HepG2 (cell line): ENCODE data around the gene CLCA1. TPM values are rescaled to one million over a fixed set of nuclear protein-coding genes. Genes with fewer than 3 reads are reported as not detected.

Experiments used
- ATAC-seq: fragments of 200-7000 bp; cut with Tn5 transposase; 3 replicates; pipeline ENCODE4 v1.9.1; 2020; ENCODE audit warnings: mild to moderate bottlenecking, moderate library complexity
- BruUV-seq: library from RNA; stranded (reverse); fragments of 400-500 nt; replicated peaks from 2 replicates; lab custom pipeline; 2021; lab: Mats Ljungman, UMichigan
- CTCF ChIA-PET: fragments of 300-600 bp; formaldehyde crosslinking; extraction: SDS; loops from one replicate; lab custom pipeline; 2021; ENCODE audit warnings: low total read pairs, inconsistent platforms, low intra/inter-chr PET ratio; lab: Yijun Ruan, JAX
- POLR2A ChIA-PET: fragments of 350-600 bp; sonication (Branson Sonifier 250); formaldehyde crosslinking; loops from one replicate; lab custom pipeline; 2020; ENCODE audit warnings: antibody characterized with exemption, inconsistent platforms; lab: Yijun Ruan, JAX
- DNase-seq: peaks from one replicate; pipeline ENCODE4 v3.0.0-alpha.2; 2015; ENCODE audit warnings: low spot score
- FAIRE-seq: peaks from 3 replicates; lab custom pipeline; 2011; peaks lifted over from hg19 to GRCh38; lab: Jason Lieb, UNC
- H2AFZ ChIP-seq: one replicate; pipeline ENCODE4 v1.6.1; 2011; ENCODE audit warnings: low read length, inconsistent platforms
- H3K27ac ChIP-seq: fragments of 300-600 bp; 3 replicates; pipeline ENCODE4 v1.8.0; 2011; ENCODE audit warnings: mixed run types, mild to moderate bottlenecking, mixed read lengths, low read length, inconsistent platforms; ENCODE audit not compliant: insufficient read depth; ENCODE audit errors: extremely low read length
- H3K27me3 ChIP-seq, 2 experiments: fragments of 200-600 bp in 1 of 2; 2 replicates in 1 of 2; 3 replicates in 1 of 2; pipeline versions ENCODE4 v1.6.0 to v1.8.0; 2011; ENCODE audit warnings: low read length in 2 of 2, mild to moderate bottlenecking in 2 of 2, moderate library complexity in 2 of 2, inconsistent platforms in 1 of 2; ENCODE audit not compliant: insufficient read depth in 2 of 2, control insufficient read depth in 1 of 2
- H3K36me3 ChIP-seq, 2 experiments: fragments of 200-600 bp in 1 of 2; replicated peaks in 1 of 2; 2 replicates in 1 of 2; 3 replicates in 1 of 2; pipeline versions ENCODE4 v1.5.1 to v1.8.0; 2011; ENCODE audit warnings: low read length in 2 of 2, inconsistent platforms in 1 of 2; ENCODE audit not compliant: insufficient read depth in 2 of 2, control insufficient read depth in 1 of 2
- H3K4me1 ChIP-seq: 2 replicates; pipeline ENCODE4 v1.5.1; 2012; ENCODE audit warnings: low read length, inconsistent platforms; ENCODE audit not compliant: insufficient read depth
- H3K4me2 ChIP-seq: 2 replicates; pipeline ENCODE4 v1.6.0; 2011; ENCODE audit warnings: low read depth, low read length, inconsistent platforms
- H3K4me3 ChIP-seq, 3 experiments: fragments of 200-600 bp in 1 of 3; sonication (generic), shearing (Covaris generic) in 1 of 3; replicated peaks in 1 of 3; 2 replicates each; pipeline ENCODE4 v1.5.1; 2011 to 2016; ENCODE audit warnings: low read length in 3 of 3, inconsistent platforms in 2 of 3, low read depth in 2 of 3, mild to moderate bottlenecking in 2 of 3, control low read depth in 1 of 3, mixed read lengths in 1 of 3; ENCODE audit not compliant: insufficient read depth in 1 of 3
- H3K79me2 ChIP-seq: one replicate; pipeline ENCODE4 v1.6.1; 2011; ENCODE audit warnings: low read length, inconsistent platforms; ENCODE audit not compliant: insufficient read depth
- H3K9ac ChIP-seq: 2 replicates; pipeline ENCODE4 v1.6.0; 2011; ENCODE audit warnings: mild to moderate bottlenecking, low read depth, low read length, inconsistent platforms; ENCODE audit not compliant: insufficient read depth
- H3K9me3 ChIP-seq: 2 replicates; pipeline ENCODE4 v1.5.1; 2012; ENCODE audit warnings: mild to moderate bottlenecking, low read length
- H4K20me1 ChIP-seq: 2 replicates; pipeline ENCODE4 v1.6.0; 2011; ENCODE audit warnings: inconsistent platforms, mild to moderate bottlenecking, low read length, moderate library complexity; ENCODE audit not compliant: insufficient read depth
- ARID3A ChIP-seq: IDR thresholded peaks from 2 replicates; pipeline ENCODE4 v1.6.1; 2012; ENCODE audit warnings: low read depth, low read length, improper control_type of control experiment
- CEBPB ChIP-seq: IDR thresholded peaks from 2 replicates; pipeline ENCODE4 v1.6.1; 2011; ENCODE audit warnings: low read depth, low read length, improper control_type of control experiment, borderline replicate concordance
- DR1 ChIP-seq: sonication (generic); formaldehyde crosslinking; IDR thresholded peaks from 2 replicates; pipeline ENCODE4 v1.8.0; 2021; ENCODE audit warnings: mild to moderate bottlenecking, missing genetic modification reagents, inconsistent platforms
- HNF4G ChIP-seq, 2 experiments: sonication (generic) in 1 of 2; formaldehyde crosslinking in 1 of 2; IDR thresholded peaks; 2 replicates each; pipeline versions ENCODE4 v1.4.0 to v1.6.1; 2011 to 2020; ENCODE audit warnings: borderline replicate concordance in 2 of 2, low read depth in 2 of 2, mild to moderate bottlenecking in 2 of 2, low read length in 1 of 2, missing genetic modification reagents in 1 of 2, moderate library complexity in 1 of 2
- MIER2 ChIP-seq: IDR thresholded peaks from 2 replicates; pipeline ENCODE4 v1.6.1; 2016; ENCODE audit warnings: missing biosample characterization, missing genetic modification reagents
- NFE2L1 ChIP-seq: sonication (generic); formaldehyde crosslinking; IDR thresholded peaks from 2 replicates; pipeline ENCODE4 v1.4.0; 2020; ENCODE audit warnings: missing genetic modification reagents, mild to moderate bottlenecking, borderline replicate concordance
- PAXIP1 ChIP-seq: sonication (generic); formaldehyde crosslinking; conservative IDR thresholded peaks from 2 replicates; pipeline ENCODE4 v1.4.0; 2020; ENCODE audit warnings: mild to moderate bottlenecking, missing genetic modification reagents, moderate library complexity
- STAG1 ChIP-seq: sonication (generic); formaldehyde crosslinking; IDR thresholded peaks from 2 replicates; pipeline ENCODE4 v1.4.0; 2020; ENCODE audit warnings: missing genetic modification reagents
- ZFP1 ChIP-seq: IDR thresholded peaks from 2 replicates; pipeline ENCODE4 v1.6.1; 2016
- ZNF292 ChIP-seq: sonication (generic); formaldehyde crosslinking; IDR thresholded peaks from 2 replicates; pipeline ENCODE4 v1.8.1; 2022; ENCODE audit warnings: mild to moderate bottlenecking, low read depth, missing genetic modification reagents, borderline replicate concordance
- ZNF296 ChIP-seq: sonication (generic); formaldehyde crosslinking; conservative IDR thresholded peaks from 2 replicates; pipeline ENCODE4 v1.5.0; 2020; ENCODE audit warnings: mild to moderate bottlenecking, missing genetic modification reagents
- ZNF530 ChIP-seq: sonication (generic); formaldehyde crosslinking; IDR thresholded peaks from 2 replicates; pipeline ENCODE4 v1.5.0; 2020; ENCODE audit warnings: low read depth, mild to moderate bottlenecking, missing genetic modification reagents
- ZNF589 ChIP-seq: sonication (generic); formaldehyde crosslinking; conservative IDR thresholded peaks from 2 replicates; pipeline ENCODE4 v1.8.0; 2022; ENCODE audit warnings: mild to moderate bottlenecking, moderate library complexity, missing genetic modification reagents
- WGBS: methylation state at CpG from one replicate; pipeline ENCODE4 v1.1.6; 2017; ENCODE audit warnings: low lambda C conversion rate; 5-methylcytosine and 5-hydroxymethylcytosine counted together
- in situ Hi-C: cut with HindIII; loops from 2 replicates; pipeline ENCODE4 v1.10.0; 2017; ENCODE audit warnings: low pct_unique_long_range_greater_than_20kb; ENCODE audit not compliant: extremely low pct_ligation_motif_present
- intact Hi-C: fragments of 100-400 bp; cut with micrococcal nuclease; formaldehyde crosslinking; loops from one replicate; pipeline ENCODE4 v1.10.0; 2022; ENCODE audit not compliant: unreplicated experiment
- polyA plus RNA-seq, 8 experiments: library from polyadenylated mRNA; depleted of rRNA in 3 of 8; stranded (reverse) in 7 of 8; unstranded in 1 of 8; fragments of >200 nt; fragmentation: Illumina TruSeq in 4 of 8; extraction: Trizol in 4 of 8; gene quantifications; 2 replicates each; pipeline versions ENCODE4 v1.2.1 to v1.2.3, GENCODE V29; 2011 to 2016; ENCODE audit warnings: low read depth in 4 of 8, missing spikeins in 1 of 8, mixed read lengths in 1 of 8; ENCODE audit not compliant: insufficient read depth in 1 of 8
- total RNA-seq, 5 experiments: library from RNA; depleted of rRNA; stranded (reverse); fragments of >200 nt; fragmentation: Illumina TruSeq; extraction: Trizol; gene quantifications; 2 replicates each; pipeline ENCODE4 v1.2.3, GENCODE V29; 2016; ENCODE audit warnings: low read depth in 1 of 5

Gene CLCA1
- total and polyA plus RNA-seq, 2 of the 13 experiments (the other 11 are each of a cell fraction or from before 2014, with no cell fraction given) = not detected

DNA sequence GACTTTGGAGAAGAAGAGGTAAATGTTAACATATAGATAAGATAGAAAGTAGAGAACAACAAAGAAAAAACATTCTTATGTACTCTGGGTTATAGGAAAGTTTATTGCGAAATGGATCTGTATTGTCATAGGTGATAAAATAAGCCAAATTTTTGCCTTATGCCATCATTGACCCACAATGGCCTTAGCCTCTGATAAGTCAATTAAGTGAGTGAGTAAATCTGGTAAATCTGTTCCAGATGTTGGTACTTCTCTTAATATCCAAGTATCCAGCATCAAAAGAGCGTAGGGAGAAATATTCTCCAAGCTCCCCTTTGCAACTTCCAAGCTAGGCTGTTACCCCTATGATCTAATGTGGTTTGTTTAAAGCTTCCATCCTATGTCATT, 39.8 kb downstream of the CLCA1 start:
- Histone ChIP-seq H4K20me1 (no peaks in the 10 kb centered on the region), H3K4me1 (no peaks in the 10 kb centered on the region), H3K9ac (no peak overlapping the region), H2AFZ (no peak overlapping the region), H3K27ac (no peak overlapping the region), H3K79me2 (no peaks in the 10 kb centered on the region), H3K9me3 (no peaks in the 10 kb centered on the region), H3K4me3 (no peak overlapping the region), H3K27me3 (peaks cover 1 to 24% of the 10 kb centered on the region in 2 experiments; a peak in 4 of 5 replicates), H3K4me2 (no peak overlapping the region), H3K36me3 (no peaks in the 10 kb centered on the region)
- BruUV-seq = no TSS peak
- intact Hi-C loops (loop anchor here (10.0 kb wide), 1 partner anchor 456 kb away; no protein-coding TSS in a partner anchor), in situ Hi-C loops (loop anchor here (10.0 to 25.0 kb wide), 2 partner anchors 124 to 179 kb away; no protein-coding TSS in a partner anchor)
- ChIA-PET CTCF (interaction anchor here (1.2 kb wide), 1 partner anchor 128 kb away, joined by 5 read pairs; no protein-coding TSS in a partner anchor), POLR2A (no interaction called here)
- no peak for DNase-seq
- peak; percentile 40; the same call in 1 of the 2 replicates for TF ChIP-seq CEBPB
- TF ChIP-seq HNF4G (IDR thresholded peaks at IDR 0.05; ENCODE audit: borderline replicate concordance, low read depth, low read length) = no peak
- no peak for TF ChIP-seq HNF4G (CRISPR knock-in tag; IDR thresholded peaks at IDR 0.05; ENCODE audit: borderline replicate concordance, low read depth)
- WGBS = 65% methylated on average over 2 of the region's 2 CpGs
- no peak for ATAC-seq
- no peak for FAIRE-seq

DNA sequence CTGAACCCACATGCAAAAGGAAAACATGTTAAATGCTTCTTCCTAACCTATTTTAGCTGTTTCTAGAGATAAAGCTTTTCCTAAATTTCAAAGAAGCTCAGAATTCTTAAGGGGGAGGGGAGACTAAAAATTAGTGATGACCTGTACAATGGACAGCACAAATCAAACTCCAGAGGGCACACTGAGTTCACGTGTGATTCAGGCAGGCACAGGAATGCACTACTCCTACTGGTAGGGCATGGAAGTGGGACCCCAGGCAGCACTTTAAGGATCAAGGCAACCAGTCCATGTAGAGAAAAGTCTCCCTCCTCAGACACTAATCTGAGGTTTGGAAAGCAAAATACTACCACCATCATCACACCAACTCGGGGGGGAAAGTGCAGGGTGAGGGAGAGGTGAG, 46.9 kb downstream of the CLCA1 start:
- WGBS = 3% methylated on average over 2 of the region's 2 CpGs
- intact Hi-C loops = no loop called here
- Histone ChIP-seq H3K4me1 (no peaks in the 10 kb centered on the region), H3K36me3 (no peaks in the 10 kb centered on the region), H4K20me1 (no peaks in the 10 kb centered on the region), H3K27me3 (no peaks in the 10 kb centered on the region; a peak in 1 of 5 replicates), H2AFZ (no peak overlapping the region), H3K9ac (no peak overlapping the region), H3K4me2 (no peak overlapping the region), H3K27ac (no peak overlapping the region), H3K9me3 (no peaks in the 10 kb centered on the region), H3K79me2 (no peaks in the 10 kb centered on the region), H3K4me3 (no peak overlapping the region)
- FAIRE-seq = no peak
- CTCF ChIA-PET = interaction anchor here (1.6 kb wide), 1 partner anchor 16 kb away, joined by 6 read pairs; no protein-coding TSS in a partner anchor
- in situ Hi-C loops = loop anchor here (25.0 kb wide), 1 partner anchor 172 kb away; no protein-coding TSS in a partner anchor
- peak; percentile 50 for DNase-seq
- POLR2A ChIA-PET = no interaction called here
- no TSS peak for BruUV-seq
- ATAC-seq = peak; percentile 94
- TF ChIP-seq NFE2L1 (CRISPR knock-in tag) (no peak), STAG1 (CRISPR knock-in tag) (peak; percentile 64), ZNF530 (no peak), ZNF292 (CRISPR knock-in tag) (no peak), ZNF296 (no peak), PAXIP1 (CRISPR knock-in tag) (no peak), ZFP1 (CRISPR knock-in tag) (no peak), ZNF589 (CRISPR knock-in tag) (no peak), ARID3A (peak; percentile 49; the same call in 1 of the 2 replicates), DR1 (CRISPR knock-in tag) (no peak), MIER2 (CRISPR knock-in tag) (no peak)
